MM.1S (cell line): ENCODE measurements around the gene FHL5.

Source experiments
- CTCF ChIP-seq: fragments of 300-600 bp; sonication (generic); IDR thresholded peaks from 2 replicates; pipeline ENCODE4 v1.5.1; 2016; ENCODE audit warnings: antibody characterized with exemption, low read length, mixed read lengths
- EZH2 ChIP-seq: fragments of 300-600 bp; sonication (generic); optimal IDR thresholded peaks from 2 replicates; pipeline ENCODE3; 2017; ENCODE audit warnings: low read depth, mild to moderate bottlenecking, antibody characterized with exemption, low read length, mixed read lengths
- EZH2phosphoT487 ChIP-seq: fragments of 300-600 bp; sonication (generic); IDR thresholded peaks from 2 replicates; pipeline ENCODE4 v1.6.1; 2018; ENCODE audit warnings: antibody characterized with exemption, low read length

GRCh38 chr6:96653181-96653580, 90.3 kb downstream of the FHL5 start:
- TF ChIP-seq CTCF (no peak), EZH2phosphoT487 (no peak), EZH2 (no peak)
